ENCODE data around the gene KCNAB1.
"Not testable (repeated sequence)": the region's sequence is repeated elsewhere in the genome, so short reads cannot be mapped to it uniquely, and the experiment has no call there.

KCNAB1 gene

GRCh38 chr3:156176629-156177210 is 56.3 kb downstream of the KCNAB1 start:
- DNase-seq = no peak

DNA sequence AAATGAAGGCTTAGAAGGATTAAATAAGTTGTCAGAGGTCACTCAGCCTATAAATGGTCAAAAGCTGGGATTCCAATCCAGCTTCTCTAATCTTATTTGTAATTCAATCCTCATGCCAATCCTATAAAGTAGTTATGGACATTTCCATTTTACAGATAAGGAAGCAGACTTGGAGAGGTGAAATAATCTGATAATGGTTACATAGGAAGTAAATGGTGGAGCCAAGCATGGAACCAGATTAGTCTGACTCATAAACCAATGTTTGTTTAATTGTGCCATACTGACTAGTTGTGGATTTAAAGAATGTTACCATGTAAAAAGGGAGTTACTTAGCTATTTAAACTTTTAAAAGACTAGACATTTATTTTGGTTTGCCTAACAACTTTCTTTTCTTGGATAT is 59.7 kb downstream of the KCNAB1 start:
- DNase-seq = no peak

DNA sequence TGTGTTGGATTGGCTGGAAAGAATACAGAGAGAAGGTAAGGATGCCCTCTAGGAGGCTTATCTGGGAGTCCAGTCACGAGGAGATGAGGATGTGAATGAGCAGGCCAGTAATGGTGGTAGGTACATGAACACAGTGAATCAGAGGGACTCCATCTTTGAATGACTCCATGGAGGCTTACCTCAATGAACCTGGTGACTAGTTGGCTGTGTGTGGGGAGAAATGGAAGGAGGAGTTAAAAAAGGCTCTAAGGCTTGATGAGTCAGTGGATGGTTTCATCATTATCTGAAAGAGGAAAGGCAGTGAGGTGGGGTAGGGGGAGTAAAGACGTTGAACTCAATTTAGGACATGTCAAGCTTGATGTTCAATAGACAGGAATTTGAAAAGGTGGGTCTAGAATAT is 61.1 kb downstream of the KCNAB1 start:
- DNase-seq = no peak

DNA sequence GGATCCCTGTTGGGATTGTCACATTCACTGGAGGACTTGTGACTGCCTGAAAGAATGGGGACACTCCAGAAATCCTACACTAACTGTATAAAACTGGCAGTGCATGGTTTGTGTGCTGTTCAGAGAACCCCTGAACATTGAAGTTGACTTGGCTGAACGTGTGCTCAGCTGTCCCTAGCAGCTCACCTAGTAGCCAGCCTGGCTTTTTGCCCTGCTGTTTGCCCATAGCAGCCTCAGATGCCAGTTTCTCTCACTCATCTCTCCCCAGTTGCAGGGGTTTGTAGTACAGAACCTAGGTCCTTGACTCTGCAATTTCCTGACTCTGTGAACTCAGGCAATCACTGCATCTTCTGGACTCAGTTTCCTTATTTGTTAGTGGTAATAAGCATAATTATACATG is 63.0 kb downstream of the KCNAB1 start:
- DNase-seq = no peak

DNA sequence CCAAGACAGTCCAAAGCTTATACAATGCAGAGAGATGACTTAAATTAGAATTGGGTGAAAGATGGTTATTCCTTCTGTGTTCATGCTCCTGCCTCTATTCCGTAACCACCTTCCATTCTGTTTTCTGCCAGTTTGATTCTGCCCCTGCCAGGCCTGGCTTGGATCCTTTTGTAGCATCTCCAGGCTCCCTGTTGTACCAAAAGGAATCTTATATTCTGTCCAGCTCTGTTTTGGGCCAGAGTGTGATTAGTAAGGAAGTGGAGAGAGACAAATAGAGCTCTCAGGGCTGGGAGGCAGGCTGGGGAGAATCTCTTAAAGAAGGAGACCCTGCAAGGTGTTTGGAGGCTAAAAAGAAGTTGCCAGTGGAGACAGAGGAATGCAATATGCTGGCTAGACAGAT is 63.8 kb downstream of the KCNAB1 start:
- no peak for DNase-seq

GRCh38 chr3:156187146-156187769 is 66.9 kb downstream of the KCNAB1 start:
- DNase-seq = no peak

- DNase-seq = no peak
Measured at GRCh38 chr3:156188757-156189156, 68.4 kb downstream of the KCNAB1 start.

DNA sequence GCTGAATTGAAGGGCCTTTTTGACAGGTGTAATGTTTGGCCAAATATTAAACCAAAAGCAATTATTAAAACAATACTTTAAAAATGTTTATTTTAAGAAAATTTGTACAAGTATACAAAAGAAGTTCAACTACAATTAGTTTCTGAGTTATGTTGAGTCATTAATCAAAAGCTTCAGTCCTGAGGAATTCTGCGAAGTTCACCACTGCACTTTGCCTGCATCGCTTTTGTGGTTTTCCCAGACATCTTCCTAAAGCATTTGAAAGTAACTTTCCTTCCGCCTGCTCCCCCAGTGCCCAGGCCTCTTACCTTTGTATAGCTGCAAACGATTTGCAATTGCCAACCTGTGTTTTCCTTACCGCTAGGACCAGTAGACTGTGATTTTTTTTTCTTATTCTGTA is 69.5 kb downstream of the KCNAB1 start:
- DNase-seq = no peak

DNA sequence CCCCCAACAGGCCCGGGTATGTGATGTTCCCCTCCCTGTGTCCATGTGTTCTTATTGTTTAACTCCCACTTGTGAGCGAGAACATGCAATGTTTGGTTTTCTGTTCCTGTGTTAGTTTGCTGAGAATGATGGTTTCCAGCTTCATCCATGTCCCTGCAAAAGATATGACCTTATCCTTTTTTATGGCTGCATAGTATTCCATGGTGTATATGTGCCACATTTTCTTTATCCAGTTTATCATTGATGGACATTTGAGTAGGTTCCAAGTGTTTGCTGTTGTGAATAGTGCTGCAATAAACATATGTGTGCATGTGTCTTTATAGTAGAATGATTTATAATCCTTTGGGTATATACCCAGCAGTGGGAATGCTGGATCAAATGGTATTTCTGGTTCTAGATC is 74.6 kb downstream of the KCNAB1 start:
- DNase-seq = not testable (repeated sequence)

DNA sequence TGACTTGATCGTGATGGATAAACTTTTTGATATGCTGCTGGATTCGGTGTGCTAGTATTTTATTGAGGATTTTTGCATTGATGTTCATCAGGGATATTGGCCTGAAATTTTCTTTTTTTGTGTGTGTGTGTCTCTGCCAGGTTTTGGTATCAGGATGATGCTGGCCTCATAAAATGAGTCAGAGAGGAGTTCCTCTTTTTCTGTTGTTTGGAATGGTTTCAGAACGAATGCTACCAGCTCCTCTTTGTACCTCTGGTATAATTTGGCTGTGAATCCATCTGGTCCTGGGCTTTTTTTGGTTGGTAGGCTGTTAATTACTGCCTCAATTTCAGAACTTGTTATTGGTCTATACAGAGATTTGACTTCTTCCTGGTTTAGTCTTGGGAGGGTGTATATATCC is 76.8 kb downstream of the KCNAB1 start:
- DNase-seq = not testable (repeated sequence)

- DNase-seq = no peak
Measured at GRCh38 chr3:156201411-156202405, 81.3 kb downstream of the KCNAB1 start.

GRCh38 chr3:156206157-156206556 is 85.8 kb downstream of the KCNAB1 start:
- DNase-seq = no peak

DNA sequence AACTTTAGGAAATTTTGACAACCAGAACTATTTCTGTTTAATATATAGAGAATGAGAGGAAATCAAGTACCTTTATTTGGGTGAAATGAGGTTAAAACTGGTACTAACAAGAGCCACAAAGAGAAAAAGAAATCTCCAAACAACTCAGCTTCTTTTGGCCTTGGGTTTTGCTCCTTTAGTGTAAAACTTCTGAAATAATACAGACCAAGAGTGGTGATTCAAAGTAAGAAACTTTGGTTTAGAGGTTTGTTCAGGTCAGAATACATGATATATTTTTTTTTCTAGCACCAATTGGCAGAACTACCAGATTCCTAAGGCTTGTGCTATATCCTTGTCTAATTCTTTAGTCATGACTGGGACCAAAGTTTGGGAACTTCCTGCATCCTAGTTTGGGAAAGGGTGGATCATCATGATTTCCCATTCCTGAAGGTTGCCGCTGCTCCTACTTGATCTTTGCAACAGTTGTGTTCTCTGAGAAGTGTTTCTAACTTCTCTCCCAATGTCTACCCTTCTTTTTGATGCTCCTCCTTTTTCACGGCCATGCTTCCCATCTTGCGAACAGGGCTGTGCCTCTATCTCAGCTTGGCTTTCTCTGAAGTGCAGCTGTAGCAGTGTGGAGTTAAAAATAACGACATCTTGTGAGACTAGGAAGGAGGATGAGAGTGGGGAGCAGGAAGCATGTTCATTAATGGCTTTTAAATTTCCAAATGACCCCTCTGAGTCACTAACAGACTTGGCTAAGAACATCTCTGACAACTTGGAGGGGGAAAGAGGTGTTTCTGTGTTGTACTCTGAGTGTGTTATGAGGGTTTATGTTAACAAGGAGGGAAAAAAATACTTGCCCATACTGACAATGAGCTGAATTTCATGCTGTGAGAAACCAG is 87.7 kb downstream of the KCNAB1 start:
- DNase-seq = no peak

DNA sequence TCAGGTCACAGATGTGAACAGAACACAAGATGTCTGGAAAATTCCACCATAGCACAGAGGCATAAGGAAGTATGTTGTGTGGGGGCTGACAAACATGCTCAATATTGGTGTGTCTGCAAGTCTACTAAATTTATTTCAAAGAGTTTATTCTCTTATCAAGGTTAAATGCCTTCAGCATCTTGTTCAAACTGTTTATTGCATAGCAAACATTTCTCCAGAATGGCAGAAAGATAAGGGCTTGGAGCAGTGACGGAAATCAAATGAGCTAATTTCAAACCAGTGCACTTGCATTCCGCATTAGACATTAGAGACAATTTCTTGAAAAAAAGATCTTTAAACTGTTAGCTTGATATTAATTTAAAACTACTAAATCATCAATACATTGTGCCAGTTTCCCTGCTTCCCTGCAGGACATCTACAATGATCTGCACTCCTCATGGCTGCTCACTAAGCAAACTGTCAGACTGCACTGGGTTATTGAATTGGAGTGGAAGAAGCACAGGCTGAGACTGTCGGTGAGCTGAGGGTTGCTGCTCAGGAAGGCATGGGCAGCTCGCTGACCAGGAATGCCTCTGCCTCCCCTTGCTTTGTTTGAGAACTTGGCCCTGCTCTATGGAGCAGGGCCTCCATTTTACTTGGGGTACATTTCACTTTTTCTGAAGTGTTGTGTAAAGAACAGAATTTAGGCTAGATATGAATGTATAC is 89.4 kb downstream of the KCNAB1 start:
- DNase-seq = no peak

- no peak for DNase-seq
Measured at GRCh38 chr3:156211583-156211982, 91.2 kb downstream of the KCNAB1 start.

- DNase-seq = no peak
Measured at GRCh38 chr3:156214676-156215075, 94.3 kb downstream of the KCNAB1 start.

DNA sequence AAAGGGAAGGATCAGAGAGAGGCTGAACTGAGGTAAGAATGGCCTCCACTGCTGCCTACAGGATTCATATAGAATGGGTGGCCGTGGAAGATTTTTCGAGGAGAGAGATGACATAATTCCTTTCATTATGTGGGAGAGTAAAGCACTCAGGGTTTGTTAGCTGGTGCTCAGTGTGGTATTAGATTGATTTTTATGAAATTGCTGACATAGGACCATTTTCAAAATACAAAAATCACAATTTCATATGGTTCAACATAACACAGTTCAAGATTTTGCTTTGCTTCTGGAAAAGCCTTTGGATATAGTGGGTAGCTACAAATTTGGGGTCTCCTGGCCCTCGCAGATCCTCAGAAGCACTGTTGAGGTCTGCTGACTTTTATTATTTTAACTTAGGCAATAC is 95.4 kb downstream of the KCNAB1 start:
- no peak for DNase-seq

GRCh38 chr3:156216216-156216615 is 95.8 kb downstream of the KCNAB1 start:
- no peak for DNase-seq

DNA sequence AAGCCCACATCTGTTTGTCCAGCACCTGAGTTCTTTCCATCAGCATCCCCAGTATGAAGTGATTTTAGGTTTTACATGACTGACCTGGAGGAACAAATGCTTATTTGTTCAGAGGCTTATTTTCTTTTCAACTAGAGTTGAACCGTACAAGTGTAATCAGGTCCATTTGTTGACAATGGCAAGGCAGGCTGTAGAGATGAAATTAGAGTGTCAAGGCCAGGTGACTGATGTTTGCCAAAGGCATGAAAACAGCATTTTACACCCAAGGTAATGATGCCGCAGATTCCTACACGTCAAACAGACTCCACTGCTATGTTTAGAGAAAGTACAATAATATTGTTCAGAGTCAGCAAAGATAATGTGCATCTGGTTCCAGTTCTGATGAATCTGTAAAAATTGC is 96.5 kb downstream of the KCNAB1 start:
- DNase-seq = no peak

- no peak for DNase-seq
Measured at GRCh38 chr3:156217674-156218352, 97.4 kb downstream of the KCNAB1 start.

DNA sequence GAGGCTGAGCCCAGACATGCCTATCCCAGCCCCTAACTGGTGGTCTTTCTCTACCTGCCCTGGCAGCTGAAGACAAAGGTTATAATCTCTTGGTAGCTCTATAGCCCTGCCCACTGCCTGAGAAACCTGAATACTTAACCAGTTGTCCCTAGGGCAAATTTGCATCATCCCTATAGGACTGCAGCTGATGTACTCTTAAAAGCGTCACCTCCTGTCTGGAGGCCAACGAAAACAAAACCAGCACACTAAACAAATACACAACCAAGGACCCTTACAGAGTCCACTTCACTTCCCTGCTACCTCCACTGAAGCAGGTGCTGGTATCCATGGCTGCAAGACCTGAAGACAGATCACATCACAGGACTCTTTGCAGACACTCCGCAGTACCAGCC is 98.0 kb downstream of the KCNAB1 start:
- DNase-seq = no peak

GRCh38 chr3:156222381-156222780 is 102.0 kb downstream of the KCNAB1 start:
- DNase-seq = not testable (repeated sequence)

Measured in DMS 273 treated with DMSO at 0.1 percent for 48 hours (cell line).